SK-N-SH treated with all-trans-retinoic acid at 6 μM for 48 hours (cell line): ENCODE data around the gene RAB42.
"Not testable (repeated sequence)": the region's sequence is repeated elsewhere in the genome, so short reads cannot be mapped to it uniquely, and the experiment has no call there.

Source experiments
- ARNTL ChIP-seq: fragments of 450-650 bp; formaldehyde crosslinking; IDR thresholded peaks from 2 replicates; pipeline ENCODE4 v1.5.0; 2020; ENCODE audit warnings: low read depth, mild to moderate bottlenecking, moderate library complexity, borderline replicate concordance
- GLIS3 ChIP-seq: fragments of 250-450 bp; sonication (Bioruptor Pico); IDR thresholded peaks from 2 replicates; pipeline ENCODE4 v1.5.0; 2020; ENCODE audit warnings: mild to moderate bottlenecking, moderate library complexity
- ISL1 ChIP-seq: fragments of 250-450 bp; sonication (Bioruptor Pico); IDR thresholded peaks from 2 replicates; pipeline ENCODE4 v2.1.2; 2022; ENCODE audit warnings: mild to moderate bottlenecking, moderate library complexity
- PPARA ChIP-seq: fragments of 250-450 bp; sonication (Bioruptor Pico); IDR thresholded peaks from 2 replicates; pipeline ENCODE4 v1.5.0; 2020; ENCODE audit warnings: mild to moderate bottlenecking, borderline replicate concordance
- RARB ChIP-seq: fragments of 250-450 bp; sonication (Bioruptor Pico); IDR thresholded peaks from 2 replicates; pipeline ENCODE4 v1.8.0; 2021; ENCODE audit warnings: mild to moderate bottlenecking, moderate library complexity
- TOX ChIP-seq: fragments of 250-450 bp; sonication (Bioruptor Pico); IDR thresholded peaks from 2 replicates; pipeline ENCODE4 v1.8.0; 2021; ENCODE audit warnings: mild to moderate bottlenecking, moderate library complexity, borderline replicate concordance
- ZFP3 ChIP-seq: fragments of 250-450 bp; sonication (Bioruptor Pico); IDR thresholded peaks from 2 replicates; pipeline ENCODE4 v1.5.0; 2020; ENCODE audit warnings: mild to moderate bottlenecking, moderate library complexity
- ZFP30 ChIP-seq: fragments of 450-650 bp; formaldehyde crosslinking; IDR thresholded peaks from 2 replicates; pipeline ENCODE4 v1.5.0; 2022; ENCODE audit warnings: mild to moderate bottlenecking, moderate library complexity
- ZNF565 ChIP-seq: fragments of 450-650 bp; formaldehyde crosslinking; conservative IDR thresholded peaks from 2 replicates; pipeline ENCODE4 v1.5.0; 2020; ENCODE audit warnings: low read depth, mild to moderate bottlenecking, moderate library complexity
- ZNF70 ChIP-seq: fragments of 450-650 bp; formaldehyde crosslinking; IDR thresholded peaks from 2 replicates; pipeline ENCODE4 v1.5.0; 2020; ENCODE audit warnings: mild to moderate bottlenecking, moderate library complexity
- ZNF8 ChIP-seq: fragments of 450-650 bp; formaldehyde crosslinking; IDR thresholded peaks from 2 replicates; pipeline ENCODE4 v1.5.0; 2020; ENCODE audit warnings: mild to moderate bottlenecking, moderate library complexity
- TF ChIP-seq, protein P1 (sequence below): fragments of 250-450 bp; sonication (Bioruptor Pico); IDR thresholded peaks from 2 replicates; pipeline ENCODE4 v1.5.1; 2021; ENCODE audit warnings: mild to moderate bottlenecking, moderate library complexity
- TF ChIP-seq, protein P2 (sequence below): fragments of 250-450 bp; sonication (Bioruptor Pico); IDR thresholded peaks from 2 replicates; pipeline ENCODE4 v1.8.0; 2020; ENCODE audit warnings: mild to moderate bottlenecking, moderate library complexity, borderline replicate concordance
- TF ChIP-seq, protein P3 (sequence below): fragments of 250-450 bp; sonication (Bioruptor Pico); IDR thresholded peaks from 2 replicates; pipeline ENCODE4 v1.5.1; 2020; ENCODE audit warnings: low read depth, mild to moderate bottlenecking, moderate library complexity

DNA sequence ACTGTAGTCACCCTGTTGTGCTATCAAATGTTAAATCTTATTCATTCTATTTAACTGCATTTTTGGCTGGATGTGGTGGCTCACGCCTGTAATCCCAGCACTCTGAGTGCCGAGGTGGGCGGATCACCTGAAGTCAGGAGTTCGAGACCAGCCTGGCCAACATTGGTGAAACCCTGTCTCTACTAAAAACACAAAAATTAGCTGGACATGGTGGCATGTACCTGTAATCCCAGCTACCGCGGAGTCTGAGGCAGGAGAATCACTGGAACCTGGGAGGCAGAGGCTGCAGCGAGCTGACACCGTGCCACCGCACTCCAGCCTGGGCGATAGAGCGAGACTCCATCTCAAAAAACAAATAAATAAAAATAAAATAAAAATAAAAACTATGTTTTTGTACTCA lies 4.2 kb downstream of the RAB42 start:
- TF ChIP-seq ZNF8 (CRISPR knock-in tag); ZFP30 (CRISPR knock-in tag); ZNF565 (CRISPR knock-in tag); RARB; GLIS3 (CRISPR knock-in tag); ZNF70 (CRISPR knock-in tag); ZFP3 (CRISPR knock-in tag); ARNTL (CRISPR knock-in tag); TOX (CRISPR knock-in tag); PPARA (CRISPR knock-in tag); ISL1 (CRISPR knock-in tag): not testable (repeated sequence)
- TF ChIP-seq, protein P1, sequence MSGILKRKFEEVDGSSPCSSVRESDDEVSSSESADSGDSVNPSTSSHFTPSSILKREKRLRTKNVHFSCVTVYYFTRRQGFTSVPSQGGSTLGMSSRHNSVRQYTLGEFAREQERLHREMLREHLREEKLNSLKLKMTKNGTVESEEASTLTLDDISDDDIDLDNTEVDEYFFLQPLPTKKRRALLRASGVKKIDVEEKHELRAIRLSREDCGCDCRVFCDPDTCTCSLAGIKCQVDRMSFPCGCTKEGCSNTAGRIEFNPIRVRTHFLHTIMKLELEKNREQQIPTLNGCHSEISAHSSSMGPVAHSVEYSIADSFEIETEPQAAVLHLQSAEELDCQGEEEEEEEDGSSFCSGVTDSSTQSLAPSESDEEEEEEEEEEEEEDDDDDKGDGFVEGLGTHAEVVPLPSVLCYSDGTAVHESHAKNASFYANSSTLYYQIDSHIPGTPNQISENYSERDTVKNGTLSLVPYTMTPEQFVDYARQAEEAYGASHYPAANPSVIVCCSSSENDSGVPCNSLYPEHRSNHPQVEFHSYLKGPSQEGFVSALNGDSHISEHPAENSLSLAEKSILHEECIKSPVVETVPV (CRISPR knock-in tag), result not testable (repeated sequence)
- TF ChIP-seq, protein P2, sequence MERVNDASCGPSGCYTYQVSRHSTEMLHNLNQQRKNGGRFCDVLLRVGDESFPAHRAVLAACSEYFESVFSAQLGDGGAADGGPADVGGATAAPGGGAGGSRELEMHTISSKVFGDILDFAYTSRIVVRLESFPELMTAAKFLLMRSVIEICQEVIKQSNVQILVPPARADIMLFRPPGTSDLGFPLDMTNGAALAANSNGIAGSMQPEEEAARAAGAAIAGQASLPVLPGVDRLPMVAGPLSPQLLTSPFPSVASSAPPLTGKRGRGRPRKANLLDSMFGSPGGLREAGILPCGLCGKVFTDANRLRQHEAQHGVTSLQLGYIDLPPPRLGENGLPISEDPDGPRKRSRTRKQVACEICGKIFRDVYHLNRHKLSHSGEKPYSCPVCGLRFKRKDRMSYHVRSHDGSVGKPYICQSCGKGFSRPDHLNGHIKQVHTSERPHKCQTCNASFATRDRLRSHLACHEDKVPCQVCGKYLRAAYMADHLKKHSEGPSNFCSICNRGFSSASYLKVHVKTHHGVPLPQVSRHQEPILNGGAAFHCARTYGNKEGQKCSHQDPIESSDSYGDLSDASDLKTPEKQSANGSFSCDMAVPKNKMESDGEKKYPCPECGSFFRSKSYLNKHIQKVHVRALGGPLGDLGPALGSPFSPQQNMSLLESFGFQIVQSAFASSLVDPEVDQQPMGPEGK (CRISPR knock-in tag), result not testable (repeated sequence)
- TF ChIP-seq, protein P3, sequence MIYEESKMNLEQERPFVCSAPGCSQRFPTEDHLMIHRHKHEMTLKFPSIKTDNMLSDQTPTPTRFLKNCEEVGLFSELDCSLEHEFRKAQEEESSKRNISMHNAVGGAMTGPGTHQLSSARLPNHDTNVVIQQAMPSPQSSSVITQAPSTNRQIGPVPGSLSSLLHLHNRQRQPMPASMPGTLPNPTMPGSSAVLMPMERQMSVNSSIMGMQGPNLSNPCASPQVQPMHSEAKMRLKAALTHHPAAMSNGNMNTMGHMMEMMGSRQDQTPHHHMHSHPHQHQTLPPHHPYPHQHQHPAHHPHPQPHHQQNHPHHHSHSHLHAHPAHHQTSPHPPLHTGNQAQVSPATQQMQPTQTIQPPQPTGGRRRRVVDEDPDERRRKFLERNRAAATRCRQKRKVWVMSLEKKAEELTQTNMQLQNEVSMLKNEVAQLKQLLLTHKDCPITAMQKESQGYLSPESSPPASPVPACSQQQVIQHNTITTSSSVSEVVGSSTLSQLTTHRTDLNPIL (CRISPR knock-in tag), result not testable (repeated sequence)
